K562 (cell line): ENCODE data around the gene CPOX. TPM values are rescaled to one million over a fixed set of nuclear protein-coding genes. Genes with fewer than 3 reads are reported as not detected.

Source experiments
- ATAC-seq: fragments of 200-7000 bp; cut with Tn5 transposase; 3 replicates; pipeline ENCODE4 v1.9.1; 2020; ENCODE audit warnings: moderate library complexity
- BruUV-seq: library from RNA; stranded (reverse); fragments of 400-500 nt; replicated peaks from 2 replicates; lab custom pipeline; 2021; lab: Mats Ljungman, UMichigan
- CTCF ChIA-PET: fragments of 300-600 bp; formaldehyde crosslinking; extraction: SDS; loops from one replicate; lab custom pipeline; 2021; ENCODE audit warnings: low intra/inter-chr PET ratio; lab: Yijun Ruan, JAX
- POLR2A ChIA-PET: fragments of 300-600, 350-650 bp; sonication (Branson Sonifier 250); formaldehyde crosslinking; extraction: SDS; loops from one replicate; lab custom pipeline; 2021; ENCODE audit warnings: antibody characterized with exemption, inconsistent platforms; lab: Yijun Ruan, JAX
- DNase-seq, 4 experiments: peaks; one replicate each; pipeline versions ENCODE4 v3.0.0 to v3.0.0-alpha.2; 2011 to 2018; ENCODE audit warnings: low spot score in 3 of 4, mixed read lengths in 3 of 4; ENCODE audit errors: extremely low read depth in 1 of 4
- FAIRE-seq: peaks from 2 replicates; lab custom pipeline; 2011; peaks lifted over from hg19 to GRCh38; lab: Jason Lieb, UNC
- H2AFZ ChIP-seq: 2 replicates; pipeline ENCODE4 v1.6.0; 2011; ENCODE audit warnings: low read depth, low read length, control low read depth, inconsistent platforms
- H3K27ac ChIP-seq: fragments of 200-600 bp; 3 replicates; pipeline ENCODE4 v1.8.0; 2011; ENCODE audit warnings: low read depth, mild to moderate bottlenecking, control low read depth, inconsistent platforms, low read length, moderate library complexity, mixed read lengths; ENCODE audit errors: extremely low read depth
- H3K27me3 ChIP-seq, 2 experiments: fragments of 300-600 bp in 1 of 2; 2 replicates in 1 of 2; 3 replicates in 1 of 2; pipeline versions ENCODE4 v1.6.0 to v1.8.0; 2011; ENCODE audit warnings: inconsistent platforms in 2 of 2, low read length in 2 of 2, mild to moderate bottlenecking in 1 of 2, mixed read lengths in 1 of 2, moderate library complexity in 1 of 2; ENCODE audit not compliant: control insufficient read depth in 2 of 2, insufficient read depth in 2 of 2
- H3K36me3 ChIP-seq: fragments of 300-600 bp; 3 replicates; pipeline ENCODE4 v1.8.0; 2011; ENCODE audit warnings: mild to moderate bottlenecking, low read length, inconsistent platforms; ENCODE audit not compliant: control insufficient read depth, insufficient read depth
- H3K4me1 ChIP-seq, 2 experiments: fragments of 200-600 bp in 1 of 2; replicated peaks in 1 of 2; 2 replicates in 1 of 2; 3 replicates in 1 of 2; pipeline versions ENCODE4 v1.5.1 to v1.8.0; 2011; ENCODE audit warnings: inconsistent platforms in 2 of 2, low read length in 2 of 2, mild to moderate bottlenecking in 1 of 2, mixed read lengths in 1 of 2, moderate library complexity in 1 of 2; ENCODE audit not compliant: control insufficient read depth in 2 of 2, insufficient read depth in 2 of 2
- H3K4me2 ChIP-seq: 2 replicates; pipeline ENCODE4 v1.6.1; 2011; ENCODE audit warnings: low read length, control low read depth, inconsistent platforms, mixed read lengths; ENCODE audit not compliant: insufficient read depth
- H3K4me3 ChIP-seq: fragments of 200-600 bp; sonication (generic), shearing (Covaris generic); 2 replicates; pipeline ENCODE4 v1.5.1; 2016; ENCODE audit warnings: control low read depth, inconsistent platforms
- H3K79me2 ChIP-seq: fragments of 200-600 bp; 3 replicates; pipeline ENCODE4 v1.8.0; 2011; ENCODE audit warnings: low read length, inconsistent platforms; ENCODE audit not compliant: control insufficient read depth, insufficient read depth
- H3K9ac ChIP-seq, 2 experiments: 2 replicates each; pipeline versions ENCODE4 v1.6.0 to v1.6.1; 2011; ENCODE audit warnings: low read depth in 2 of 2, low read length in 2 of 2, control low read depth in 1 of 2, inconsistent platforms in 1 of 2, mild to moderate bottlenecking in 1 of 2, mixed read lengths in 1 of 2; ENCODE audit not compliant: insufficient read depth in 1 of 2
- H3K9me1 ChIP-seq: one replicate; pipeline ENCODE4 v1.6.0; 2011; ENCODE audit warnings: inconsistent platforms, mild to moderate bottlenecking, low read length, moderate library complexity; ENCODE audit not compliant: control insufficient read depth, insufficient read depth
- H3K9me3 ChIP-seq: replicated peaks from 2 replicates; pipeline ENCODE4 v1.5.1; 2011; ENCODE audit warnings: low read depth, low read length, inconsistent platforms; ENCODE audit not compliant: control insufficient read depth, insufficient read depth
- H4K20me1 ChIP-seq: replicated peaks from 2 replicates; pipeline ENCODE4 v1.6.1; 2011; ENCODE audit warnings: low read length, inconsistent platforms, mixed read lengths; ENCODE audit not compliant: control insufficient read depth, insufficient read depth
- CEBPG ChIP-seq, 3 experiments: fragments of 200-800 bp in 1 of 3; sonication (Bioruptor generic) in 1 of 3; sonication (generic) in 1 of 3; formaldehyde crosslinking in 1 of 3; IDR thresholded peaks in 2 of 3; conservative IDR thresholded peaks in 1 of 3; 2 replicates each; pipeline versions ENCODE4 v1.6.1 to v1.8.0; 2016 to 2022; ENCODE audit warnings: missing compliant biosample characterization in 2 of 3, missing genetic modification characterization in 2 of 3, mild to moderate bottlenecking in 1 of 3, missing genetic modification reagents in 1 of 3
- MNT ChIP-seq, 2 experiments: fragments of 450-650 bp; conservative IDR thresholded peaks; 2 replicates each; pipeline ENCODE4 v1.6.1; 2017; ENCODE audit warnings: mild to moderate bottlenecking in 2 of 2, moderate library complexity in 2 of 2
- PHB2 ChIP-seq: fragments of 450-650 bp; IDR thresholded peaks from 2 replicates; pipeline ENCODE4 v1.6.1; 2017; ENCODE audit warnings: low read depth
- STAT6 ChIP-seq: sonication (generic); formaldehyde crosslinking; IDR thresholded peaks from 2 replicates; pipeline ENCODE4 v1.8.1; 2023; ENCODE audit warnings: mild to moderate bottlenecking, missing genetic modification reagents
- ZNF165 ChIP-seq: fragments of 250-450 bp; sonication (Bioruptor Pico); IDR thresholded peaks from 2 replicates; pipeline ENCODE4 v1.4.0; 2020; ENCODE audit warnings: borderline replicate concordance
- ZNF644 ChIP-seq: fragments of 200-800 bp; sonication (Bioruptor generic); IDR thresholded peaks from 2 replicates; pipeline ENCODE4 v1.6.1; 2016; ENCODE audit warnings: low read depth, missing genetic modification characterization, missing compliant biosample characterization
- WGBS: fragments of 100-300 bp; shearing (Covaris generic); methylation state at CpG from one replicate; pipeline ENCODE4 v1.1.6; 2016; ENCODE audit warnings: low coverage, mixed read lengths; ENCODE audit not compliant: insufficient coverage; ENCODE audit errors: missing lambda C conversion rate; 5-methylcytosine and 5-hydroxymethylcytosine counted together
- in situ Hi-C: fragments of 300-500 bp; cut with MboI; formaldehyde crosslinking; loops from 4 replicates; pipeline ENCODE4 v1.15.0; 2018; ENCODE audit warnings: inconsistent platforms, mixed read lengths
- intact Hi-C: fragments of 100-400 bp; cut with micrococcal nuclease; formaldehyde crosslinking; loops from 2 replicates; pipeline ENCODE4 v1.14.2; 2022
- polyA plus RNA-seq, 8 experiments: library from polyadenylated mRNA; depleted of rRNA in 4 of 8; stranded (reverse) in 5 of 8; unstranded in 3 of 8; fragments of >200 nt; fragmentation: Nextera tagmentation in 2 of 8; fragmentation: Illumina TruSeq in 1 of 8; extraction: Ambion mirVana in 2 of 8; extraction: Trizol in 1 of 8; gene quantifications; 2 replicates each; pipeline versions ENCODE4 v1.2.1 to v1.2.3, GENCODE V29; 2011 to 2014; ENCODE audit warnings: inconsistent platforms in 1 of 8, missing spikeins in 1 of 8
- total RNA-seq, 7 experiments: library from RNA; depleted of rRNA in 6 of 7; stranded (reverse); fragments of >200 nt in 6 of 7; fragmentation: Illumina TruSeq in 2 of 7; extraction: Trizol in 2 of 7; gene quantifications; 2 replicates each; pipeline versions ENCODE4 v1.2.1 to v1.2.3, GENCODE V29; 2011 to 2021; ENCODE audit warnings: low replicate concordance in 1 of 7
- TF ChIP-seq, protein P1 (sequence below): fragments of 450-650 bp; IDR thresholded peaks from 2 replicates; pipeline ENCODE4 v1.6.1; 2016; ENCODE audit warnings: borderline replicate concordance

The CPOX gene
- total and polyA plus RNA-seq, 9 of the 15 experiments (the other 6 are each of a cell fraction or from before 2014, with no cell fraction given), result 14.6 to 82.1 (median 24.8) TPM

- TF ChIP-seq ZNF165 (CRISPR knock-in tag), result no peak
- no peak for TF ChIP-seq CEBPG (CRISPR knock-in tag; IDR thresholded peaks at IDR 0.05)
- TF ChIP-seq CEBPG (tag; conservative IDR thresholded peaks at IDR 0.05 in 1 of 2, IDR thresholded peaks at IDR 0.05 in 1 of 2), result no peak
- TF ChIP-seq PHB2, result no peak
Measured at GRCh38 chr3:98592345-98592935, 971 bp downstream of the CPOX start (continued).

DNA sequence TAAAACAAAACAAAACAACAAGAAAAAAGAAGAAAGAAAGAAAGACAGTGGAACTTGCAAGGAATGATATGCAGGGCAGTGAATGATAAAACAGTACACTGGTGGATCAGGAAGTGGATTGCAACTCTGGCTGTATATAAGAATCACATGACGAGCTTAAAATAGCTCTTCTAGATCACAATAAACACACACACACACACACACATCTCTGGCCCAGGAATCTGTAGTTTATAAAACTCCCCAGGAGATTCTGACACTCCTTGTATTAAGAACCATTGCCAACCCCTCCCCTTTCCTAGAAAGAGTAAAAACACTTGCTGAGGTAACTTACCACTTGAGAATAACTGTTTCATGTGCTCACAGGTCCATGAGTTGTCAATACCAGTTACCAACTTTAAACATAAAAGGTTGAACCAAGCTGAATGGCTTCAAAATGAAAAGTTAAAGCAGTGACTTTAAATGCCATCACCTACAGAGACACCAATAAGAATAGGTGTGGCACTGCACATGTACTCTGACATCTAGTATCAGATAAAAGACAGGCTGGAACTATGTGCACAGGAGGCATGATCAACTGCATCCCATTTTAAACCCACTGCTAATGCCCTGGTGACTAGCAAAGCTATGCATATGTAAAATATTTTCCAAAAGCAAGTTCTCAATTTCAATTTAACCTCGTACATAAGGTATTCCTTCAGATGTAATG, 3.9 kb downstream of the CPOX start:
- no peak overlapping the region for H3K9ac ChIP-seq
- TF ChIP-seq, protein P1, sequence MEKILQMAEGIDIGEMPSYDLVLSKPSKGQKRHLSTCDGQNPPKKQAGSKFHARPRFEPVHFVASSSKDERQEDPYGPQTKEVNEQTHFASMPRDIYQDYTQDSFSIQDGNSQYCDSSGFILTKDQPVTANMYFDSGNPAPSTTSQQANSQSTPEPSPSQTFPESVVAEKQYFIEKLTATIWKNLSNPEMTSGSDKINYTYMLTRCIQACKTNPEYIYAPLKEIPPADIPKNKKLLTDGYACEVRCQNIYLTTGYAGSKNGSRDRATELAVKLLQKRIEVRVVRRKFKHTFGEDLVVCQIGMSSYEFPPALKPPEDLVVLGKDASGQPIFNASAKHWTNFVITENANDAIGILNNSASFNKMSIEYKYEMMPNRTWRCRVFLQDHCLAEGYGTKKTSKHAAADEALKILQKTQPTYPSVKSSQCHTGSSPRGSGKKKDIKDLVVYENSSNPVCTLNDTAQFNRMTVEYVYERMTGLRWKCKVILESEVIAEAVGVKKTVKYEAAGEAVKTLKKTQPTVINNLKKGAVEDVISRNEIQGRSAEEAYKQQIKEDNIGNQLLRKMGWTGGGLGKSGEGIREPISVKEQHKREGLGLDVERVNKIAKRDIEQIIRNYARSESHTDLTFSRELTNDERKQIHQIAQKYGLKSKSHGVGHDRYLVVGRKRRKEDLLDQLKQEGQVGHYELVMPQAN, result no peak
- TF ChIP-seq MNT (conservative IDR thresholded peaks at IDR 0.05), result 0 out of 4 replicates have a peak, but pooled peaks of 1 of the 2 experiments have one; percentile 23
- no peak for TF ChIP-seq ZNF644 (tag)
- no peak for TF ChIP-seq STAT6
- H3K4me3 ChIP-seq, result no peak overlapping the region
- no peak overlapping the region for H3K27ac ChIP-seq
- ATAC-seq (no peak), FAIRE-seq (no peak), DNase-seq (no peak)
- intact Hi-C loops, result loop anchor here (10.0 kb wide), 1 partner anchor 555 kb away; the partner anchor contains the start of gene GABRR3
- POLR2A ChIA-PET, result no interaction called here
- H3K4me2 ChIP-seq, result peak overlapping the region; percentile 46
- no peaks in the 10 kb centered on the region for H3K9me3 ChIP-seq
- WGBS, result 42% methylated on average over 2 of the region's 2 CpGs
- peaks cover 59% of the 10 kb centered on the region for H3K36me3 ChIP-seq
- CTCF ChIA-PET, result no interaction called here
- H3K79me2 ChIP-seq, result peaks cover 71% of the 10 kb centered on the region
- no peaks in the 10 kb centered on the region for H3K27me3 ChIP-seq
- H4K20me1 ChIP-seq, result no peaks in the 10 kb centered on the region
- peaks cover 16 to 17% of the 10 kb centered on the region in 2 experiments; a peak in 4 of 5 replicates for H3K4me1 ChIP-seq
- H2AFZ ChIP-seq, result no peak overlapping the region
- no TSS peak for BruUV-seq
- H3K9me1 ChIP-seq, result no peaks in the 10 kb centered on the region
- in situ Hi-C loops, result no loop called here
